ENCODE data around the gene SMO. TPM values are rescaled to one million over a fixed set of nuclear protein-coding genes. Genes with fewer than 3 reads are reported as not detected.

The SMO gene
- total RNA-seq, 2 donors from 2014 or later: 8.7 to 16.4 TPM

DNA sequence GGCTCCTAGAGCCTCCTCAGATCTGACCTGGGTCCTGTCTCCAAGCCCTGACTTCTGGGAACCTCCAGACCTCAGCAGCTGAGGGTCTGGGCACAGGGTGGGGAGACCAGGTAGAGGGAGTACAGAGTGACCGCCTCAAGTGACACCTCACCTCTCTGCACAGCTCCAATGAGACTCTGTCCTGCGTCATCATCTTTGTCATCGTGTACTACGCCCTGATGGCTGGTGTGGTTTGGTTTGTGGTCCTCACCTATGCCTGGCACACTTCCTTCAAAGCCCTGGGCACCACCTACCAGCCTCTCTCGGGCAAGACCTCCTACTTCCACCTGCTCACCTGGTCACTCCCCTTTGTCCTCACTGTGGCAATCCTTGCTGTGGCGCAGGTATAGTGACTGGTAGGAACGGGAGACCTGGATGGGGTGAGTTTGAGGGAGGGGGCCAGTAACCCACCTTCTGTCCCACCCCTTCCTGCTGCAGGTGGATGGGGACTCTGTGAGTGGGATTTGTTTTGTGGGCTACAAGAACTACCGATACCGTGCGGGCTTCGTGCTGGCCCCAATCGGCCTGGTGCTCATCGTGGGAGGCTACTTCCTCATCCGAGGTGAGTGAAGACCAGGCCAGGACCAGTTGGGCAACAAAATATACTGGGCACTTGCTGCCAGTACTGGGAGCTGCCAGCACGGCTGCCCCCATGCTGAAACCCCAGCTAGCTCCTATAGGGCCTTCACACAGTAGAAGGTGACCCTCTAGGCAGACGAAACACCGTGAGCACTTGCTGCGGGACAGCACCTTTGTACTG is 17.8 kb downstream of the SMO start:
- Histone ChIP-seq H3K36me3 (peaks cover 1% of the 10 kb centered on the region), H3K4me3 (no peak overlapping the region), H3K27me3 (replicated peaks; ENCODE audit: insufficient read depth) (no peaks in the 10 kb centered on the region), H3K4me1 (ENCODE audit: control insufficient read depth in 1 of 2, low read depth in 2 of 2) (no peaks in the 10 kb centered on the region), H3K27ac (no peak overlapping the region), H3K9me3 (no peaks in the 10 kb centered on the region)
- TF ChIP-seq, protein P1, sequence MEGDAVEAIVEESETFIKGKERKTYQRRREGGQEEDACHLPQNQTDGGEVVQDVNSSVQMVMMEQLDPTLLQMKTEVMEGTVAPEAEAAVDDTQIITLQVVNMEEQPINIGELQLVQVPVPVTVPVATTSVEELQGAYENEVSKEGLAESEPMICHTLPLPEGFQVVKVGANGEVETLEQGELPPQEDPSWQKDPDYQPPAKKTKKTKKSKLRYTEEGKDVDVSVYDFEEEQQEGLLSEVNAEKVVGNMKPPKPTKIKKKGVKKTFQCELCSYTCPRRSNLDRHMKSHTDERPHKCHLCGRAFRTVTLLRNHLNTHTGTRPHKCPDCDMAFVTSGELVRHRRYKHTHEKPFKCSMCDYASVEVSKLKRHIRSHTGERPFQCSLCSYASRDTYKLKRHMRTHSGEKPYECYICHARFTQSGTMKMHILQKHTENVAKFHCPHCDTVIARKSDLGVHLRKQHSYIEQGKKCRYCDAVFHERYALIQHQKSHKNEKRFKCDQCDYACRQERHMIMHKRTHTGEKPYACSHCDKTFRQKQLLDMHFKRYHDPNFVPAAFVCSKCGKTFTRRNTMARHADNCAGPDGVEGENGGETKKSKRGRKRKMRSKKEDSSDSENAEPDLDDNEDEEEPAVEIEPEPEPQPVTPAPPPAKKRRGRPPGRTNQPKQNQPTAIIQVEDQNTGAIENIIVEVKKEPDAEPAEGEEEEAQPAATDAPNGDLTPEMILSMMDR (IDR thresholded peaks at IDR 0.05): no peak
- DNase-seq (ENCODE audit: low spot score): no peak
- ATAC-seq (ENCODE audit: insufficient number of reproducible peaks, low FRiP score, low read depth): no peak

DNA sequence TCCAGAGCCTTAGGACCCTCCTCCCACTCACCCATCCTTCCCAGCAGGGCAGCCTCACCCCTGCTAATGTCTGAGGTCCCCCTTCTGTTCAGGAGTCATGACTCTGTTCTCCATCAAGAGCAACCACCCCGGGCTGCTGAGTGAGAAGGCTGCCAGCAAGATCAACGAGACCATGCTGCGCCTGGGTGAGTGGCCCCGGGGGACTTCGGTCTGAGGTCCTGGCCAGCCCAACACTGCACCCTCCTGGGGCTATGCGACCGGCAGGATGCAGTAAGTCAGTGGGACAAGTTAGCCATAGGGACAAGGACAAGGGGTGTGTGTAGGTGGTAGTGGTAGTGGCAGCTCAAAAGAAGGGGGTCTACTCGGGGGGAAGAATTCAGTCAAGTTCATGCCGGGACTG is 20.2 kb downstream of the SMO start:
- DNase-seq (ENCODE audit: low spot score) (no peak), ATAC-seq (ENCODE audit: insufficient number of reproducible peaks, low FRiP score, low read depth) (no peak)
- H3K4me3 ChIP-seq: no peak overlapping the region
- no peaks in the 10 kb centered on the region for H3K9me3 ChIP-seq
- H3K4me1 ChIP-seq (ENCODE audit: control insufficient read depth in 1 of 2, low read depth in 2 of 2): no peaks in the 10 kb centered on the region
- no peak overlapping the region for H3K27ac ChIP-seq
- peaks cover 6% of the 10 kb centered on the region for H3K36me3 ChIP-seq
- H3K27me3 ChIP-seq (replicated peaks; ENCODE audit: insufficient read depth): no peaks in the 10 kb centered on the region
- TF ChIP-seq, protein P1 (IDR thresholded peaks at IDR 0.05): no peak

DNA sequence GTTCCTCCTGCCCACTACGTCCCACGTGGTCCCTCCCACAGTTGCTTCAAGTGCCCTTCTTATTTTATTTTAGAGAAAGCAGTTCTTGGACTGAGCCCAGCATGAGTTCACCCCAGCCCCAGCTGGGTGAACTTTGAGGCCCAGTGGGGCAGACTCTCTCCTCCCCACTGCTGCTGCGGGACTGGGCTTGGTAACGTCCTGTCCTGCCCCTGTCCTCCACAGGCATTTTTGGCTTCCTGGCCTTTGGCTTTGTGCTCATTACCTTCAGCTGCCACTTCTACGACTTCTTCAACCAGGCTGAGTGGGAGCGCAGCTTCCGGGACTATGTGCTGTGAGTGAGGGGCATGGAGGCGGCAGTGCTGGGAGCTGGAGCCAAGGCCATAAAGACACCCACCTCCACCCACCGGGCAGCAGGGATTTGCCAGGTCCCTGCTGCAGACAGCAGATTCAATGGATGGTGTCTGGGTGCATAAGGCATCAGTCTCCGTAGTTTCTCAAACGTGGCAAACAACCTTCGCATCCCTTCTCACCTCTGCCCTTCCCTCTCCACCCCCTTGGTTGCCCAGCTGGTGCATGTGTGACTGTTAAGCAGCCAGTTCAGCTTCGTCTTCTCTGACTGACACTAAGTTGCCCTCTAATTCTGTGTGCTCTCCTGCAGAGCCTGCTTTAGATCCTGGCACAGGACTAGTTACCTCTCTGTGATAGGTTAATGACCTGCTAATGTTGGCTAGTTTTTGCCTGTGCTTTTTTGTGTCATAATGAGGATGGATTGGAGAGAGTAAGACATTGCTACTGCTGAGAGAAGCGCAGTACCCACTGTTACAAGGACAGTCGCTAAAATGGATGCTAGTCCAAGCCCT is 20.9 kb downstream of the SMO start:
- no peak overlapping the region for H3K27ac ChIP-seq
- no peak overlapping the region for H3K4me3 ChIP-seq
- ATAC-seq (ENCODE audit: insufficient number of reproducible peaks, low FRiP score, low read depth) (no peak), DNase-seq (ENCODE audit: low spot score) (no peak)
- peaks cover 6% of the 10 kb centered on the region for H3K36me3 ChIP-seq
- H3K4me1 ChIP-seq (ENCODE audit: control insufficient read depth in 1 of 2, low read depth in 2 of 2): no peaks in the 10 kb centered on the region
- TF ChIP-seq, protein P1 (IDR thresholded peaks at IDR 0.05): no peak
- no peaks in the 10 kb centered on the region for H3K27me3 ChIP-seq (replicated peaks; ENCODE audit: insufficient read depth)
- H3K9me3 ChIP-seq: no peaks in the 10 kb centered on the region

DNA sequence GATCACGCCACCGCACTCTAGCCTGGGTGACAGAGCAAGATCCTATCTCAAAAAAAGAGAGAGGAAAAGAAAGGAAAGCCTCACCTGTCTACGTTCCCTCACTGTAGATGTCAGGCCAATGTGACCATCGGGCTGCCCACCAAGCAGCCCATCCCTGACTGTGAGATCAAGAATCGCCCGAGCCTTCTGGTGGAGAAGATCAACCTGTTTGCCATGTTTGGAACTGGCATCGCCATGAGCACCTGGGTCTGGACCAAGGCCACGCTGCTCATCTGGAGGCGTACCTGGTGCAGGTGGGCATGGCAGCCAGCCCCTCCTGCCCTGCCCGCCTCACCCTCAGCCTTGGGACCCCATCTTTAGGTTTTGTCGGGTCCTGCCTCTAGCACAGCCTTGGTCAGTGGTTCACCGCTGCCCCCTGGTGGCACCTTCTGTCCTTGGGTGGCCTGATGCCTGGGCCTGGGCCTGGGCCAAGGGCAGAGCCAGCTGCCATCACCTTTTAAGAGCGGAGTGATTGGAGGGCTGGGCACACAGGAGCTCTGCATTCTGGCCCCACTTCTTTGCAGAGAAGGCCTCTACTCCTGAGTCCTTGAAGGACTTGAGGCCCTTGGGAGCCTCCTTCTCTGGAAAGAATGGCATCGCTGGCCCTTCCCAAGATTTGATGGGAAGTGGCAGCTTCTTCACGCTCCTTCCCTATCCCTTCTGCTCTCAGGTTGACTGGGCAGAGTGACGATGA is 22.0 kb downstream of the SMO start:
- Histone ChIP-seq H3K4me3 (no peak overlapping the region), H3K9me3 (no peaks in the 10 kb centered on the region), H3K36me3 (peaks cover 6% of the 10 kb centered on the region), H3K27ac (no peak overlapping the region), H3K27me3 (replicated peaks; ENCODE audit: insufficient read depth) (no peaks in the 10 kb centered on the region), H3K4me1 (ENCODE audit: control insufficient read depth in 1 of 2, low read depth in 2 of 2) (no peaks in the 10 kb centered on the region)
- DNase-seq (ENCODE audit: low spot score) (no peak), ATAC-seq (ENCODE audit: insufficient number of reproducible peaks, low FRiP score, low read depth) (no peak)
- TF ChIP-seq, protein P1 (IDR thresholded peaks at IDR 0.05): peak; percentile 89

DNA sequence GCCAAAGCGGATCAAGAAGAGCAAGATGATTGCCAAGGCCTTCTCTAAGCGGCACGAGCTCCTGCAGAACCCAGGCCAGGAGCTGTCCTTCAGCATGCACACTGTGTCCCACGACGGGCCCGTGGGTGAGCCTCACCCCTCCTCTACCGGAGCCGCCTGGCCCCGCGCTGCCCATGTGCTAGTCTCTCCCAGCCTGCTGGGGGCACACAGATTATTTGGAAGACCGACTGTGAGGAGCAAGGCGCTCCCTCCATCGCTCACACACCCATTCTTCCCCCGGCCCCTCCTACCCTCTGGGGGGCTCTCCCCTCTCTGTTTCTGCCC is 22.5 kb downstream of the SMO start:
- no peak overlapping the region for H3K27ac ChIP-seq
- no peak overlapping the region for H3K4me3 ChIP-seq
- H3K27me3 ChIP-seq (replicated peaks; ENCODE audit: insufficient read depth): no peaks in the 10 kb centered on the region
- no peaks in the 10 kb centered on the region for H3K4me1 ChIP-seq (ENCODE audit: control insufficient read depth in 1 of 2, low read depth in 2 of 2)
- peaks cover 6% of the 10 kb centered on the region for H3K36me3 ChIP-seq
- H3K9me3 ChIP-seq: no peaks in the 10 kb centered on the region
- TF ChIP-seq, protein P1 (IDR thresholded peaks at IDR 0.05): no peak
- ATAC-seq (ENCODE audit: insufficient number of reproducible peaks, low FRiP score, low read depth) (no peak), DNase-seq (ENCODE audit: low spot score) (no peak)

All from thoracic aorta (tissue), 2 donors.